LoVo (cell line): ENCODE measurements around the gene DCAF8.

ENCODE experiments used
- DNase-seq: peaks from one replicate; pipeline ENCODE4 v3.0.0-alpha.2; 2016; ENCODE audit warnings: low spot score

Gene DCAF8

GRCh38 chr1:160227034-160227433, 35.3 kb downstream of the DCAF8 start:
- DNase-seq = no peak

GRCh38 chr1:160226623-160227022, 35.7 kb downstream of the DCAF8 start:
- DNase-seq = no peak

GRCh38 chr1:160225345-160225744, 37.0 kb downstream of the DCAF8 start:
- no peak for DNase-seq

- DNase-seq = no peak
Observed at GRCh38 chr1:160224606-160225005, 37.7 kb downstream of the DCAF8 start.

GRCh38 chr1:160222546-160222945, 39.8 kb downstream of the DCAF8 start:
- no peak for DNase-seq

- DNase-seq = no peak
Observed at GRCh38 chr1:160221089-160221488, 41.3 kb downstream of the DCAF8 start.

GRCh38 chr1:160220301-160220700, 42.0 kb downstream of the DCAF8 start:
- DNase-seq = no peak

- DNase-seq = no peak
Observed at GRCh38 chr1:160219062-160219929, 43.1 kb downstream of the DCAF8 start.

GRCh38 chr1:160217481-160218051, 44.8 kb downstream of the DCAF8 start:
- DNase-seq = no peak

GRCh38 chr1:160216301-160216700, 46.0 kb downstream of the DCAF8 start:
- no peak for DNase-seq

GRCh38 chr1:160214481-160215140, 47.7 kb downstream of the DCAF8 start:
- no peak for DNase-seq

- DNase-seq = no peak
Observed at GRCh38 chr1:160211046-160211790, 51.1 kb downstream of the DCAF8 start.

GRCh38 chr1:160210561-160210960, 51.8 kb downstream of the DCAF8 start:
- DNase-seq = no peak

- no peak for DNase-seq
Observed at GRCh38 chr1:160209321-160210046, 52.9 kb downstream of the DCAF8 start.

- no peak for DNase-seq
Observed at GRCh38 chr1:160208557-160209320, 53.6 kb downstream of the DCAF8 start.

- DNase-seq = no peak
Observed at GRCh38 chr1:160207771-160208556, 54.4 kb downstream of the DCAF8 start.

- no peak for DNase-seq
Observed at GRCh38 chr1:160207118-160207650, 55.2 kb downstream of the DCAF8 start.

- no peak for DNase-seq
Observed at GRCh38 chr1:160206421-160207117, 55.8 kb downstream of the DCAF8 start.

GRCh38 chr1:160206036-160206389, 56.3 kb downstream of the DCAF8 start:
- no peak for DNase-seq
